Activated T-cell treated with anti-CD3 and anti-CD28 coated beads, Interleukin-2, amount 50 U/mL, for 4 hours (primary cell): ENCODE data around the gene SLC22A5. TPM values are rescaled to one million over a fixed set of nuclear protein-coding genes. Genes with fewer than 3 reads are reported as not detected.
"Not testable (repeated sequence)": the region's sequence is repeated elsewhere in the genome, so short reads cannot be mapped to it uniquely, and the experiment has no call there.

Experiments
- ATAC-seq, 2 donors: fragments of 200-7000 bp; cut with Tn5 transposase; one replicate each; pipeline ENCODE4 v1.10.0; 2021
- DNase-seq: peaks from one replicate; pipeline ENCODE4 v3.0.0-alpha.2; 2020
- H3K27me3 Mint-ChIP-seq: one replicate; pipeline ENCODE4 v1.8.0; 2021; ENCODE audit warnings: low read depth, mixed read lengths
- H3K36me3 Mint-ChIP-seq: one replicate; pipeline ENCODE4 v1.8.0; 2022; ENCODE audit warnings: mixed read lengths; ENCODE audit not compliant: insufficient read depth
- H3K4me1 Mint-ChIP-seq: one replicate; pipeline ENCODE4 v1.8.0; 2021; ENCODE audit warnings: low read depth, mixed read lengths
- H3K4me3 Mint-ChIP-seq: one replicate; pipeline ENCODE4 v1.8.0; 2021; ENCODE audit warnings: mild to moderate bottlenecking, moderate library complexity, mixed read lengths
- H3K9me3 Mint-ChIP-seq: one replicate; pipeline ENCODE4 v1.8.0; 2021; ENCODE audit warnings: mixed read lengths
- total RNA-seq, 3 donors: library from RNA; stranded (reverse); gene quantifications; one replicate each; pipeline ENCODE4 v1.2.1, GENCODE V29; 2021

SLC22A5 gene
- total RNA-seq, 3 donors from 2014 or later = 4.4 to 6.3 (median 5.7) TPM

- peaks cover 60% of the 10 kb centered on the region for H3K4me1 Mint-ChIP-seq
- no peak for ATAC-seq
- H3K36me3 Mint-ChIP-seq = peaks cover 7% of the 10 kb centered on the region
- H3K4me3 Mint-ChIP-seq = no peak overlapping the region
- no peaks in the 10 kb centered on the region for H3K9me3 Mint-ChIP-seq
- no peaks in the 10 kb centered on the region for H3K27me3 Mint-ChIP-seq
- no peak for DNase-seq
These were observed 18.9 kb downstream of the SLC22A5 start for GRCh38 chr5:132388244-132389050.

- ATAC-seq (no peak), DNase-seq (no peak)
- Mint-ChIP-seq H3K4me1 (peaks cover 62% of the 10 kb centered on the region), H3K4me3 (no peak overlapping the region), H3K27me3 (no peaks in the 10 kb centered on the region), H3K36me3 (peaks cover 7% of the 10 kb centered on the region), H3K9me3 (no peaks in the 10 kb centered on the region)
These were observed 19.5 kb downstream of the SLC22A5 start for GRCh38 chr5:132389051-132389331.

- Mint-ChIP-seq H3K27me3 (no peaks in the 10 kb centered on the region), H3K9me3 (no peaks in the 10 kb centered on the region), H3K4me3 (no peak overlapping the region), H3K36me3 (peaks cover 7% of the 10 kb centered on the region), H3K4me1 (peaks cover 68% of the 10 kb centered on the region)
- ATAC-seq = peak; percentile 52 to 60
- DNase-seq = peak; percentile 28
These were observed 20.2 kb downstream of the SLC22A5 start for GRCh38 chr5:132389585-132390286.

GRCh38 chr5:132391247-132391646 is 21.7 kb downstream of the SLC22A5 start:
- peaks cover 72% of the 10 kb centered on the region for H3K4me1 Mint-ChIP-seq
- H3K9me3 Mint-ChIP-seq = no peaks in the 10 kb centered on the region
- H3K4me3 Mint-ChIP-seq = no peak overlapping the region
- H3K36me3 Mint-ChIP-seq = peaks cover 9% of the 10 kb centered on the region
- DNase-seq (no peak), ATAC-seq (no peak)
- no peaks in the 10 kb centered on the region for H3K27me3 Mint-ChIP-seq

- no peaks in the 10 kb centered on the region for H3K9me3 Mint-ChIP-seq
- H3K4me3 Mint-ChIP-seq = no peak overlapping the region
- no peaks in the 10 kb centered on the region for H3K27me3 Mint-ChIP-seq
- ATAC-seq (peak; percentile 20 to 24), DNase-seq (no peak)
- H3K4me1 Mint-ChIP-seq = peaks cover 72% of the 10 kb centered on the region
- H3K36me3 Mint-ChIP-seq = peaks cover 9% of the 10 kb centered on the region
These were observed 22.4 kb downstream of the SLC22A5 start for GRCh38 chr5:132391870-132392269.

GRCh38 chr5:132392411-132392810 is 22.9 kb downstream of the SLC22A5 start:
- ATAC-seq (no peak), DNase-seq (no peak)
- peaks cover 9% of the 10 kb centered on the region for H3K36me3 Mint-ChIP-seq
- no peaks in the 10 kb centered on the region for H3K27me3 Mint-ChIP-seq
- peaks cover 72% of the 10 kb centered on the region for H3K4me1 Mint-ChIP-seq
- H3K4me3 Mint-ChIP-seq = no peak overlapping the region
- H3K9me3 Mint-ChIP-seq = no peaks in the 10 kb centered on the region

GRCh38 chr5:132392978-132393825 is 23.7 kb downstream of the SLC22A5 start:
- H3K27me3 Mint-ChIP-seq = no peaks in the 10 kb centered on the region
- peaks cover 73% of the 10 kb centered on the region for H3K4me1 Mint-ChIP-seq
- H3K36me3 Mint-ChIP-seq = peaks cover 9% of the 10 kb centered on the region
- ATAC-seq (no peak), DNase-seq (no peak)
- no peaks in the 10 kb centered on the region for H3K9me3 Mint-ChIP-seq
- no peak overlapping the region for H3K4me3 Mint-ChIP-seq

GRCh38 chr5:132394667-132395259 is 25.3 kb downstream of the SLC22A5 start:
- H3K27me3 Mint-ChIP-seq = no peaks in the 10 kb centered on the region
- no peaks in the 10 kb centered on the region for H3K9me3 Mint-ChIP-seq
- peaks cover 10% of the 10 kb centered on the region for H3K36me3 Mint-ChIP-seq
- H3K4me3 Mint-ChIP-seq = no peak overlapping the region
- peaks cover 82% of the 10 kb centered on the region for H3K4me1 Mint-ChIP-seq
- DNase-seq (no peak), ATAC-seq (no peak)

- Mint-ChIP-seq H3K36me3 (peaks cover 10% of the 10 kb centered on the region), H3K27me3 (no peaks in the 10 kb centered on the region), H3K4me3 (no peak overlapping the region), H3K9me3 (no peaks in the 10 kb centered on the region), H3K4me1 (peaks cover 89% of the 10 kb centered on the region)
- DNase-seq = no peak
- ATAC-seq = peak in 1 of 2 donors; percentile 40
These were observed 27.1 kb downstream of the SLC22A5 start for GRCh38 chr5:132396589-132397031.

- peaks cover 90% of the 10 kb centered on the region for H3K4me1 Mint-ChIP-seq
- peaks cover 10% of the 10 kb centered on the region for H3K36me3 Mint-ChIP-seq
- H3K4me3 Mint-ChIP-seq = no peak overlapping the region
- ATAC-seq (no peak), DNase-seq (no peak)
- no peaks in the 10 kb centered on the region for H3K27me3 Mint-ChIP-seq
- no peaks in the 10 kb centered on the region for H3K9me3 Mint-ChIP-seq
These were observed 27.7 kb downstream of the SLC22A5 start for GRCh38 chr5:132397224-132397623.

GRCh38 chr5:132397936-132398675 is 28.6 kb downstream of the SLC22A5 start:
- H3K4me3 Mint-ChIP-seq, DNase-seq, H3K27me3 Mint-ChIP-seq, H3K9me3 Mint-ChIP-seq, ATAC-seq, H3K36me3 Mint-ChIP-seq: not testable (repeated sequence)
- H3K4me1 Mint-ChIP-seq = peaks cover 85% of the 10 kb centered on the region

GRCh38 chr5:132404041-132404440 is 34.5 kb downstream of the SLC22A5 start:
- DNase-seq, H3K27me3 Mint-ChIP-seq, ATAC-seq, H3K36me3 Mint-ChIP-seq, H3K9me3 Mint-ChIP-seq, H3K4me3 Mint-ChIP-seq: not testable (repeated sequence)
- peaks cover 86% of the 10 kb centered on the region for H3K4me1 Mint-ChIP-seq

GRCh38 chr5:132405646-132406045 is 36.1 kb downstream of the SLC22A5 start:
- peaks cover 3% of the 10 kb centered on the region for H3K9me3 Mint-ChIP-seq

More at GRCh38 chr5:132405646-132406045, 36.1 kb downstream of the SLC22A5 start:
- DNase-seq (no peak), ATAC-seq (no peak)
- Mint-ChIP-seq H3K36me3 (peaks cover 3% of the 10 kb centered on the region), H3K4me1 (peaks cover 78% of the 10 kb centered on the region), H3K27me3 (no peaks in the 10 kb centered on the region), H3K4me3 (no peak overlapping the region)
